ENCODE data around the gene SLIT2.

SLIT2 gene

DNA sequence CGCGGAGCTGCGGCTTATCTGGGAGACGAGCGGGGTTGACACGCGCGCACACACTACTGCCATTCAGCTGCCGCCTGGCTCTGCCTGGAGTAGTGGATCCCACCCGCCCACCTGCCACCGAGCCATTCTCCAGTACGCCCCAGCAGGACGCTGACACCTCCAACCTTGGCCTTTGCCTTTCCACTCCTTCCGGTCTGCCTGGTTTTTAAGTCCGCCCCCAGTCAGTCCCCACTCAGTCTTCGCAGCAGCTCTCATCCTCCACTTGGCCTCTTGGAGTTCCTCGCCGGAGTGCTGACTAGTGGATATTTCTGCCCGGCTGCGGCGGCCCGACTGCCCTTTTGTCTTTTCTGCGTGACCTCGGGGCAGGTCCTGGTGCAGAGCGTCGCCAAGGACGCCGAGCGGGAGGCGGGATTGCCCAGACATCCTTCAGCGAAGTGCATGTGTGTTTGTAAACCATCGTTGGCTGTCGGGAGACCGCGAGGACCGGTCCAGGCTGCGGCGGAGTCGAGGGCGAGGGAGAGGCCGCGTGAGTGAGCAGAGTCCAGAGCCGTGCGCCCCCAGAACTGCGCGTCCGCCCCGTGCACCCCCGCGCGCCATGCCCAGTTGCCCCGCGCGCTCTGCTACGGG lies 1.1 kb downstream of the SLIT2 start:
- Histone ChIP-seq H2AFZ (ENCODE audit: low read length) (no peak overlapping the region), H3K4me2 (ENCODE audit: low read length) (no peak overlapping the region)
- TF ChIP-seq, protein P1, sequence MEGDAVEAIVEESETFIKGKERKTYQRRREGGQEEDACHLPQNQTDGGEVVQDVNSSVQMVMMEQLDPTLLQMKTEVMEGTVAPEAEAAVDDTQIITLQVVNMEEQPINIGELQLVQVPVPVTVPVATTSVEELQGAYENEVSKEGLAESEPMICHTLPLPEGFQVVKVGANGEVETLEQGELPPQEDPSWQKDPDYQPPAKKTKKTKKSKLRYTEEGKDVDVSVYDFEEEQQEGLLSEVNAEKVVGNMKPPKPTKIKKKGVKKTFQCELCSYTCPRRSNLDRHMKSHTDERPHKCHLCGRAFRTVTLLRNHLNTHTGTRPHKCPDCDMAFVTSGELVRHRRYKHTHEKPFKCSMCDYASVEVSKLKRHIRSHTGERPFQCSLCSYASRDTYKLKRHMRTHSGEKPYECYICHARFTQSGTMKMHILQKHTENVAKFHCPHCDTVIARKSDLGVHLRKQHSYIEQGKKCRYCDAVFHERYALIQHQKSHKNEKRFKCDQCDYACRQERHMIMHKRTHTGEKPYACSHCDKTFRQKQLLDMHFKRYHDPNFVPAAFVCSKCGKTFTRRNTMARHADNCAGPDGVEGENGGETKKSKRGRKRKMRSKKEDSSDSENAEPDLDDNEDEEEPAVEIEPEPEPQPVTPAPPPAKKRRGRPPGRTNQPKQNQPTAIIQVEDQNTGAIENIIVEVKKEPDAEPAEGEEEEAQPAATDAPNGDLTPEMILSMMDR (IDR thresholded peaks at IDR 0.05; ENCODE audit: low read length), result no peak
- no peak for TF ChIP-seq EZH2 (IDR thresholded peaks at IDR 0.05; ENCODE audit: borderline replicate concordance, low read length)

GRCh38 chr4:20253283-20253734 lies 1.6 kb downstream of the SLIT2 start:
- no peak for TF ChIP-seq EZH2 (IDR thresholded peaks at IDR 0.05; ENCODE audit: borderline replicate concordance, low read length)
- TF ChIP-seq, protein P1 (IDR thresholded peaks at IDR 0.05; ENCODE audit: low read length), result no peak
- no peaks in the 10 kb centered on the region for H3K27me3 ChIP-seq (ENCODE audit: insufficient read depth, low read length)
- no peaks in the 10 kb centered on the region for H4K20me1 ChIP-seq (ENCODE audit: insufficient read depth, low read length)
- no peak overlapping the region for H3K27ac ChIP-seq (ENCODE audit: low read depth, low read length, poor library complexity, severe bottlenecking)
- no peaks in the 10 kb centered on the region for H3K36me3 ChIP-seq (ENCODE audit: insufficient read depth, low read length)
- H3K9me3 ChIP-seq (ENCODE audit: low read length), result no peaks in the 10 kb centered on the region
- H3K9me2 ChIP-seq (ENCODE audit: low read depth, low read length), result no peaks in the 10 kb centered on the region
- H3K79me2 ChIP-seq (ENCODE audit: insufficient read depth, low read length), result no peaks in the 10 kb centered on the region
- H3K4me1 ChIP-seq (ENCODE audit: insufficient read depth, low read length, severe bottlenecking), result no peaks in the 10 kb centered on the region
- no peak overlapping the region for H3K4me2 ChIP-seq (ENCODE audit: low read length)
- H3K9ac ChIP-seq (ENCODE audit: low read length), result no peak overlapping the region
- no peak overlapping the region for H3K4me3 ChIP-seq (ENCODE audit: low read depth, low read length, poor library complexity, severe bottlenecking)
- no peaks in the 10 kb centered on the region for H3F3A ChIP-seq (ENCODE audit: insufficient read depth, low read length)
- no peak overlapping the region for H2AFZ ChIP-seq (ENCODE audit: low read length)

More for the DNA sequence above, 1.1 kb downstream of the SLIT2 start:
- Histone ChIP-seq H3K36me3 (ENCODE audit: insufficient read depth, low read length) (no peaks in the 10 kb centered on the region), H3K27me3 (ENCODE audit: insufficient read depth, low read length) (no peaks in the 10 kb centered on the region), H3F3A (ENCODE audit: insufficient read depth, low read length) (no peaks in the 10 kb centered on the region), H3K4me3 (ENCODE audit: low read depth, low read length, poor library complexity, severe bottlenecking) (no peak overlapping the region), H3K27ac (ENCODE audit: low read depth, low read length, poor library complexity, severe bottlenecking) (no peak overlapping the region), H3K9ac (ENCODE audit: low read length) (no peak overlapping the region), H3K9me3 (ENCODE audit: low read length) (no peaks in the 10 kb centered on the region), H3K9me2 (ENCODE audit: low read depth, low read length) (no peaks in the 10 kb centered on the region), H3K4me1 (ENCODE audit: insufficient read depth, low read length, severe bottlenecking) (no peaks in the 10 kb centered on the region), H3K79me2 (ENCODE audit: insufficient read depth, low read length) (no peaks in the 10 kb centered on the region), H4K20me1 (ENCODE audit: insufficient read depth, low read length) (no peaks in the 10 kb centered on the region)

DNA sequence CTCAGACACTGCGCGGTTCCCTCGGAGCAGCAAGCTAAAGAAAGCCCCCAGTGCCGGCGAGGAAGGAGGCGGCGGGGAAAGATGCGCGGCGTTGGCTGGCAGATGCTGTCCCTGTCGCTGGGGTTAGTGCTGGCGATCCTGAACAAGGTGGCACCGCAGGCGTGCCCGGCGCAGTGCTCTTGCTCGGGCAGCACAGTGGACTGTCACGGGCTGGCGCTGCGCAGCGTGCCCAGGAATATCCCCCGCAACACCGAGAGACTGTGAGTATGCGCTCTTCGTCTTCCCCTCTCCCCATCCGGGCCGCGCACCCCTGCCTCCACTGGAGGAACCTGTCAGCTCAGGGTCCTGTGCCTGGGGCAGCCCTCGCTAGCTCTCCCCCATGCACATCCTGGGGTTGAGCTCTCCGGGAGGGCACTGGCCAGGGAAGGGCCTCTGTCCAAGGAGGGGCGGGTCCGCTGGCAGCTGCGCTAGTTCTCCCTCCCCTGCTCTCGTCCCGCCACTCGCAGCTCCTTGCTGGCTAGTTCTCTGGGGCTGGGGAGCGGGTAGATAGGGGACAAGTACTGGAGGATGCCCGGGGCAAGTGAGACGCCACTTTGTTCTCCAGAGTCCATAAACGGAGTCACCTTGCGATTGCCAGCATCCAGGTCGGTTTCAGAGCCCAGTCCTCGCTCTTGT lies 2.2 kb downstream of the SLIT2 start:
- no peak overlapping the region for H3K9ac ChIP-seq (ENCODE audit: low read length)
- no peaks in the 10 kb centered on the region for H4K20me1 ChIP-seq (ENCODE audit: insufficient read depth, low read length)
- H3K9me2 ChIP-seq (ENCODE audit: low read depth, low read length), result no peaks in the 10 kb centered on the region
- H3F3A ChIP-seq (ENCODE audit: insufficient read depth, low read length), result no peaks in the 10 kb centered on the region
- no peaks in the 10 kb centered on the region for H3K79me2 ChIP-seq (ENCODE audit: insufficient read depth, low read length)
- no peaks in the 10 kb centered on the region for H3K36me3 ChIP-seq (ENCODE audit: insufficient read depth, low read length)
- no peak overlapping the region for H3K4me3 ChIP-seq (ENCODE audit: low read depth, low read length, poor library complexity, severe bottlenecking)
- H3K4me1 ChIP-seq (ENCODE audit: insufficient read depth, low read length, severe bottlenecking), result no peaks in the 10 kb centered on the region
- no peaks in the 10 kb centered on the region for H3K9me3 ChIP-seq (ENCODE audit: low read length)
- H3K27me3 ChIP-seq (ENCODE audit: insufficient read depth, low read length), result no peaks in the 10 kb centered on the region
- no peak overlapping the region for H3K27ac ChIP-seq (ENCODE audit: low read depth, low read length, poor library complexity, severe bottlenecking)
- TF ChIP-seq, protein P1 (IDR thresholded peaks at IDR 0.05; ENCODE audit: low read length), result no peak
- no peak for TF ChIP-seq EZH2 (IDR thresholded peaks at IDR 0.05; ENCODE audit: borderline replicate concordance, low read length)
- H2AFZ ChIP-seq (ENCODE audit: low read length), result no peak overlapping the region
- H3K4me2 ChIP-seq (ENCODE audit: low read length), result no peak overlapping the region

Data from OCI-LY1 (cell line).